Naive thymus-derived CD8-positive, alpha-beta T cell (primary cell): ENCODE data around the gene TNK1. TPM values are rescaled to one million over a fixed set of nuclear protein-coding genes. Genes with fewer than 3 reads are reported as not detected.

ENCODE experiments used
- ATAC-seq, 2 donors: fragments of 150-1000 bp; cut with Tn5 transposase in 1 of 2; sonication (Bioruptor Pico), chemical (Tn5 transposase) in 1 of 2; 1 replicate in 1 of 2; 2 replicates in 1 of 2; pipeline ENCODE4 v1.10.0; 2021; ENCODE audit warnings: mild to moderate bottlenecking in 2 of 2, moderate library complexity in 2 of 2
- POLR2A ChIA-PET: fragments of 350-600 bp; sonication (Branson Sonifier 250); formaldehyde crosslinking; loops from one replicate; lab custom pipeline; 2021; ENCODE audit warnings: antibody characterized with exemption; lab: Charles Lee
- DNase-seq, 10 donors: peaks; one replicate each; pipeline versions ENCODE4 v3.0.0 to v3.0.0-alpha.2; 2020 to 2022
- H3K27ac Mint-ChIP-seq, 10 donors: one replicate each; pipeline ENCODE4 v1.8.0; 2020 to 2022; ENCODE audit warnings: mild to moderate bottlenecking in 10 of 10, mixed read lengths in 10 of 10, moderate library complexity in 4 of 10, inconsistent platforms in 1 of 10
- H3K27me3 Mint-ChIP-seq, 5 donors: one replicate each; pipeline ENCODE4 v1.8.0; 2021 to 2022; ENCODE audit warnings: mixed read lengths in 5 of 5
- H3K36me3 Mint-ChIP-seq, 3 donors: one replicate each; pipeline ENCODE4 v1.8.0; 2020 to 2022; ENCODE audit warnings: mixed read lengths in 3 of 3, mild to moderate bottlenecking in 2 of 3, inconsistent platforms in 1 of 3
- H3K4me1 Mint-ChIP-seq, 4 donors: one replicate each; pipeline ENCODE4 v1.8.0; 2021 to 2022; ENCODE audit warnings: mixed read lengths in 4 of 4
- H3K4me3 Mint-ChIP-seq, 10 donors: one replicate each; pipeline ENCODE4 v1.8.0; 2020 to 2022; ENCODE audit warnings: mild to moderate bottlenecking in 10 of 10, mixed read lengths in 10 of 10, moderate library complexity in 6 of 10, inconsistent platforms in 1 of 10
- H3K9me3 Mint-ChIP-seq, 9 donors: one replicate each; pipeline ENCODE4 v1.8.0; 2020 to 2022; ENCODE audit warnings: mixed read lengths in 9 of 9, mild to moderate bottlenecking in 3 of 9, inconsistent platforms in 1 of 9, moderate library complexity in 1 of 9
- polyA plus RNA-seq, 3 donors: library from polyadenylated mRNA; unstranded; fragments of 300-500 nt; fragmentation: Illumina TruSeq; gene quantifications; one replicate each; pipeline ENCODE4 v1.2.3, GENCODE V29; 2021
- total RNA-seq, 8 experiments: library from RNA in 2 of 8; stranded (reverse) in 2 of 8; gene quantifications; one replicate each; pipeline ENCODE4 v1.2.3 and lab custom pipeline; 2021 to 2026

The TNK1 gene
- total and polyA plus RNA-seq, 5 experiments from 2014 or later, result 5.8 to 23.1 (median 8.5) TPM

DNA sequence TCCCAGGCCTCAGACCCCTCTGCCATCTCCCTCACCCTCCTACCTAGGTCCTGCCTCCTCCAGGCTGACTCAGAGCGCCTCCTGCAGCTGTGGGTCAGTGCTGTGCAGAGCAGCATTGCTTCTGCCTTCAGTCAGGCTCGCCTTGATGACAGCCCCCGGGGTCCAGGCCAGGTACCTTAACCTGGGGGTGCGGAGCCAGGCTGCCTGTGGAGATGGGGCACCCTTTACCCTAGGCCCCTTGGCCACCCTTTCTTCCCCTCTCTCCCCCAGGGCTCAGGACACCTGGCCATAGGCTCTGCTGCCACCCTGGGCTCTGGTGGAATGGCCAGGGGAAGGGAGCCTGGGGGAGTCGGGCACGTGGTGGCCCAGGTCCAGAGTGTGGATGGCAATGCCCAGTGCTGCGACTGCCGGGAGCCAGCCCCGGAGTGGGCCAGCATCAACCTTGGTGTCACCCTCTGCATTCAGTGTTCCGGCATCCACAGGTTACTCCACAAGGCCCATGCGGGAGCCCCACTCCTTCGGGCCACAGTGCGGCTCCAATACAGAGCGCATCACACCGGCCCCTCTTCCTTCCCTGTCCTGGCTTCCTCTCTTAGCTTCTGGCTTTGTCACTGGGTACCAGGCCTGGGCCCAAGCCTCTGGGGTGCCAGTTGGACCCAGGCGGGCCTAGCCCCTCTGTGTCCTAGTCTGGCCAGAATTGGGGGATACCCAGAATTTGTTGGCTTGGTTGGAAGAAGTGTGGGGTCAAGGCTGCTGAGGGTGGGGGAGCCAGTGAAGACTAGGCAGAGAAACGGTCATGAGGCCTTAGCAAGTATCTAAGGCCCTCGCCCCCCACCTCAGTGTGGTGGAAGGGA, 33.9 kb upstream of the TNK1 start:
- DNase-seq (peak in 1 of 10 donors; percentile 57), ATAC-seq (no peak)
- H3K4me3 Mint-ChIP-seq, result no peak overlapping the region
- H3K4me1 Mint-ChIP-seq, result peaks cover 12 to 68% (median 32%) of the 10 kb centered on the region in 4 donors
- H3K36me3 Mint-ChIP-seq, result peaks cover 0 to 84% (median 5%) of the 10 kb centered on the region in 3 donors
- POLR2A ChIA-PET, result interaction anchor here (0.5 to 5.9 kb wide), 6 partner anchors 10 to 34 kb away, joined by 4 to 109 read pairs (median 28); partner anchors contain the start of genes ACAP1, GPS2 and NEURL4
- H3K9me3 Mint-ChIP-seq, result no peaks in the 10 kb centered on the region
- H3K27me3 Mint-ChIP-seq, result no peaks in the 10 kb centered on the region
- peak overlapping the region in 4 of 10 donors; percentile 8 to 77 (median 56) for H3K27ac Mint-ChIP-seq

DNA sequence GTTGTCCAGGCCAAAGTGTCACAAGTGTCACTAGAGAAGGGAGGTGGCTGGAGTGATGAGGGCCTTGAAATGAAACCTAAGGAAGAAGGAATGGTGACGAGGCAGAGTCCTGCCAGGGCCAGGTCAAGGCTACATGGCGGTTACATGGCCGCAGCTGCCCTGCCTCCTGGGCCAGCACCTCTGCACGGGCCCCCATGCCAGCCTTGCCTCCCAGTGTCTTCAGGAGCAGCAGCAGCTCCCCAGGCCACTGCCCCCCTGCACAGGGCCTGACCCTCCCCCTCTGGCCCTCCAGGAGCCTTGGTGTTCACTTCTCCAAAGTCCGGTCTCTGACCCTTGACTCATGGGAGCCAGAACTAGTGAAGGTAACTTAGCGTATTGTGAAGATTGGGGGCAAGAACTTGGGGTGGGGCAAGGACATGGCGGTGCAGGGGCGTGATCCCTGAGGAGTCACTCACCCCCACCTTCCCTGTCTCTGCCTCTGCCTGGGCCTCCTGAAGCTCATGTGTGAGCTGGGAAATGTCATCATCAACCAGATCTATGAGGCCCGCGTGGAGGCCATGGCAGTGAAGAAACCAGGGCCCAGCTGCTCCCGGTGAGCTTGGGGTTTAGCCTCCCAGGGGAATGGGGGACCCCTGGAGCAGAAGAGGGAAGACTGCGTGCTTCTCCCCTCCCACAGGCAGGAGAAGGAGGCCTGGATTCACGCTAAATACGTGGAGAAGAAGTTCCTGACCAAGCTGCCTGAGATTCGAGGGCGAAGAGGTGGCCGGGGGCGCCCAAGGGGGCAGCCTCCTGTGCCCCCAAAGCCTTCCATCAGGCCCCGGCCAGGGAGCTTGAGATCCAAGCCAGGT, 33.0 kb upstream of the TNK1 start:
- Mint-ChIP-seq H3K4me1 (peaks cover 17 to 75% (median 37%) of the 10 kb centered on the region in 4 donors), H3K27me3 (no peaks in the 10 kb centered on the region), H3K36me3 (peaks cover 0 to 80% (median 5%) of the 10 kb centered on the region in 3 donors), H3K4me3 (no peak overlapping the region), H3K9me3 (no peaks in the 10 kb centered on the region), H3K27ac (peak overlapping the region in 6 of 10 donors; percentile 58 to 92 (median 71))
- ATAC-seq (no peak), DNase-seq (no peak)
- POLR2A ChIA-PET, result interaction anchor here (0.5 to 5.9 kb wide), 9 partner anchors 8 to 213 kb away, joined by 3 to 109 read pairs (median 4); partner anchors contain the start of genes ACAP1, GPS2, NEURL4 and PLSCR3

DNA sequence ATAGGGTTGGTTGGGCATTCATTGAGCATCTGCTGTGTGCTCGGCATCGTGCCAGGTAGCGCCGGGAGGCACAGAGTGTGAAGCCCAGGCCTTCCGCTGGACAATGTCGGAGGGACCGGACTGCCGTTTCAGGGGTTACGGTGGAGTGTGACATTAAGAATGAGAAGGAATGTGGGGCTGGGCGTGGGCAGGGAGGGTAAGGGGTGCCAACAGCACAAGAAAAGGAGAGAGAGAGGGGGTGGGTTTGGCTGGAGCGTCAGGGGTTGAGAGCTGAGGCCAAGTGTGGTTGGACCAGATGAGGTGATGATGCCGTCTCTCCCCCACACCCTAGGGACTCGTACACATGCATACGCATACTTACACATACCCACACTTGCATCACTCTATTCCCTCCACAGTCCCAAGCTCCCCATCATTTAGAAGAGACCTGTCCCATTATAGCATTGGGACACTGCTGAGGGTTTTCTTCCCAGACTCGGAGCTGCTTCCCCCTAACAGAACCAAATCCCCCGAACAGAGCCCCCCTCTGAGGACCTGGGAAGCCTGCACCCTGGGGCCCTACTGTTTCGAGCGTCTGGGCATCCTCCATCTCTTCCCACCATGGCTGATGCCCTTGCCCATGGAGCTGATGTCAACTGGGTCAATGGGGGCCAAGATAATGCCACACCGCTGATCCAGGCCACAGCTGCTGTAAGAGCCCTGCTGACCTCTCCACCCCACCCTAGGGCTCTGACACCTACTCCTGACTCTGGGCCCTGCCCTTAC, 32.2 kb upstream of the TNK1 start:
- no peak for DNase-seq
- Mint-ChIP-seq H3K4me3 (peak overlapping the region in 1 of 10 donors; percentile 32), H3K36me3 (peaks cover 0 to 72% (median 5%) of the 10 kb centered on the region in 3 donors), H3K27ac (peak overlapping the region; percentile 53 to 95 (median 82)), H3K27me3 (no peaks in the 10 kb centered on the region), H3K9me3 (no peaks in the 10 kb centered on the region), H3K4me1 (peaks cover 16 to 77% (median 43%) of the 10 kb centered on the region in 4 donors)
- POLR2A ChIA-PET, result interaction anchor here (0.7 to 5.9 kb wide), 10 partner anchors 9 to 212 kb away, joined by 3 to 109 read pairs (median 4); partner anchors contain the start of genes ACAP1, GPS2, NEURL4 and PLSCR3
- no peak for ATAC-seq

DNA sequence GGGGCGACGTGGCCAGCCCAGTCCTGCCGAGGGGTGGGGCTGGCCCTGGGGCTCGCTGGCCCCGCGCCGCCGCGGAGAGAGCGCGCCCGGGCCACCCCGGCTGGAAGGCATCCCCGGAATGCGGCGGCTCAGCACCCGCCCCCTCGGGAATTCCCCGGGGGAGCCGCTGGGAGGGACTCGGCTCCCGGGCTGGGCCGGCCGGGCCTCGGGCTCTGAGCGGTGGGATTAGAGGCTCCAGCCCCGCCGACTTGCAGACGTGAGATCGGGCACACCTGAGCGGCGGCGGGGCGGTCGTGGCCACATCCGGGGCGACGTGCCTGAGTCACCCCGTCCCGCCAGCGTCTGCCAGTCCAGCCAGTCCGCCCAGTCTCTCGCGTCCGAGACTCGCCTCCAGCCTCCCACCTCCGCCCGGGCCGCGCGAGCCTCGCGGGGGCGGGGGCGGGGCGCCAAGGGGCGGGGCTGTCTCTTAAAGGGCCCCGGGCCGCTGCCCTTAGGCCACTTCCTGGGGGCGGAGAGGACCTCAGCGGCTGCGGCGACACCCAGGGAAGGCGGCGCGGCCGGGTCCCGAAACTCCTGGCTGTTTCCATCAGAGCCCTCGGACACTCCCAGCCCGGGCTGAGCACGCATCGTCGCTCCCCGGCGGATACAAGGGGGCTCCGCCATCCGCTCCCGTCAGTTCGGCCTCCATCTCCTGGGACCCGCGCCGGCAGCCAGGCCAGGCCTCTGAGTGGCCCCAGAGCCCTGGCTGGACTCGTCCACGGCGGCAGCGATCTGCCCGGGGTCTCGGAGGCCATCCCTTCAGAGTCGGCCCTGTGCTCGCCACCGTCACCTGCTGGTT, 29.0 kb upstream of the TNK1 start, which contains the start of gene KCTD11:
Gene KCTD11 (plus strand): TSS at position 498 of the 838 bp plus-strand sequence.
- H3K4me1 Mint-ChIP-seq, result peaks cover 19 to 82% (median 55%) of the 10 kb centered on the region in 4 donors
- peaks cover 0 to 40% (median 5%) of the 10 kb centered on the region in 3 donors for H3K36me3 Mint-ChIP-seq
- no peaks in the 10 kb centered on the region for H3K9me3 Mint-ChIP-seq
- POLR2A ChIA-PET, result interaction anchor here (0.6 to 5.9 kb wide), 21 partner anchors 10 to 335 kb away, joined by 3 to 109 read pairs (median 8); partner anchors contain the start of genes ACAP1, FGF11, GPS2 and NEURL4
- DNase-seq, result peak; percentile 51 to 81 (median 62)
- peak within 1 kb of the TSS; percentile 74 to 92 (median 86) for H3K4me3 Mint-ChIP-seq
- no peaks in the 10 kb centered on the region for H3K27me3 Mint-ChIP-seq
- peak within 1 kb of the TSS; percentile 78 to 91 (median 86) for H3K27ac Mint-ChIP-seq
- peak; percentile 38 to 51 for ATAC-seq

DNA sequence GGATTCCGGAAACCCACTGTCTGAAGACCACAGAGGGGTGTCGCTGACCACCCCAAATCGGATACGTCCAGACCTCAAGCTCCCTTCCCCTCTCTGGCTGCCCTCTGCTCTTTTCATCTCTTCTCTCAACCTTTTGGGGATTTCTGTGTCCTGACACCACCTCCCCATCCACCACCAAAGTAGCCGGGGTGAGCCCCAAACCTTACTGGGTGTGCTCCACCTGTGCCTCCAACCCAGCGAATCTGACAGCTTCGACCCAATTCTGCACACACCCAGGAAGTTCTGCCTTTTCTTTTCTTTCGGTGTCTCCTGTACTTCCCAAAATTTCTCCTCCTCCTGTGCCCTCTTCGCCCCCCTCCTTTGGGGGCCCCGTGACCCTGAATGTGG, 28.4 kb upstream of the TNK1 start:
- Mint-ChIP-seq H3K36me3 (peaks cover 0 to 34% (median 5%) of the 10 kb centered on the region in 3 donors), H3K4me3 (peak overlapping the region; percentile 74 to 92 (median 86)), H3K9me3 (no peaks in the 10 kb centered on the region), H3K27me3 (no peaks in the 10 kb centered on the region), H3K27ac (peak overlapping the region; percentile 67 to 91 (median 86)), H3K4me1 (peaks cover 20 to 76% (median 53%) of the 10 kb centered on the region in 4 donors)
- ATAC-seq (no peak), DNase-seq (peak in 1 of 10 donors; percentile 62)
- POLR2A ChIA-PET, result interaction anchor here (1.0 to 5.1 kb wide), 6 partner anchors 16 to 131 kb away, joined by 3 to 65 read pairs (median 10); partner anchors contain the start of genes ACAP1, FGF11, POLR2A and TMEM102

DNA sequence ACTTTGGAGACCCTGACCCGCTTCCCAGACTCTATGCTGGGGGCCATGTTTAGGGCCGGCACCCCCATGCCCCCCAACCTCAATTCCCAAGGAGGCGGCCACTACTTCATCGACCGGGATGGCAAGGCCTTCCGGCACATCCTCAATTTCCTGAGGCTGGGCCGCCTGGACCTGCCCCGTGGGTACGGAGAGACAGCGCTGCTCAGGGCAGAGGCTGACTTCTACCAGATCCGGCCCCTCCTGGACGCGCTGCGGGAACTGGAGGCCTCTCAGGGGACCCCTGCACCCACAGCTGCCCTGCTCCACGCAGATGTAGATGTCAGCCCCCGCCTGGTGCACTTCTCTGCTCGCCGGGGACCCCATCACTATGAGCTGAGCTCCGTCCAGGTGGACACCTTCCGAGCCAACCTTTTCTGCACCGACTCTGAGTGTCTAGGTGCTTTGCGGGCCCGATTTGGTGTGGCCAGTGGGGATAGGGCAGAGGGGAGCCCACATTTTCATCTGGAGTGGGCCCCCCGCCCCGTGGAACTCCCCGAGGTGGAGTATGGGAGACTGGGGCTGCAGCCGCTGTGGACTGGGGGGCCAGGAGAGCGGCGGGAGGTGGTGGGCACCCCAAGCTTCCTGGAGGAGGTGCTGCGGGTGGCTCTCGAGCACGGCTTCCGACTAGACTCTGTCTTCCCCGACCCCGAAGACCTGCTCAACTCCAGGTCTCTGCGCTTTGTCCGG, 27.8 kb upstream of the TNK1 start:
- Mint-ChIP-seq H3K4me3 (peak overlapping the region; percentile 74 to 92 (median 86)), H3K4me1 (peaks cover 20 to 70% (median 51%) of the 10 kb centered on the region in 4 donors), H3K27me3 (no peaks in the 10 kb centered on the region), H3K9me3 (no peaks in the 10 kb centered on the region), H3K36me3 (peaks cover 0 to 29% (median 5%) of the 10 kb centered on the region in 3 donors), H3K27ac (peak overlapping the region; percentile 27 to 91 (median 86))
- DNase-seq (peak in 1 of 10 donors; percentile 63), ATAC-seq (no peak)
- POLR2A ChIA-PET, result interaction anchor here (0.6 to 5.1 kb wide), 9 partner anchors 16 to 131 kb away, joined by 3 to 65 read pairs (median 5); partner anchors contain the start of genes ACAP1, FGF11, GPS2 and POLR2A

DNA sequence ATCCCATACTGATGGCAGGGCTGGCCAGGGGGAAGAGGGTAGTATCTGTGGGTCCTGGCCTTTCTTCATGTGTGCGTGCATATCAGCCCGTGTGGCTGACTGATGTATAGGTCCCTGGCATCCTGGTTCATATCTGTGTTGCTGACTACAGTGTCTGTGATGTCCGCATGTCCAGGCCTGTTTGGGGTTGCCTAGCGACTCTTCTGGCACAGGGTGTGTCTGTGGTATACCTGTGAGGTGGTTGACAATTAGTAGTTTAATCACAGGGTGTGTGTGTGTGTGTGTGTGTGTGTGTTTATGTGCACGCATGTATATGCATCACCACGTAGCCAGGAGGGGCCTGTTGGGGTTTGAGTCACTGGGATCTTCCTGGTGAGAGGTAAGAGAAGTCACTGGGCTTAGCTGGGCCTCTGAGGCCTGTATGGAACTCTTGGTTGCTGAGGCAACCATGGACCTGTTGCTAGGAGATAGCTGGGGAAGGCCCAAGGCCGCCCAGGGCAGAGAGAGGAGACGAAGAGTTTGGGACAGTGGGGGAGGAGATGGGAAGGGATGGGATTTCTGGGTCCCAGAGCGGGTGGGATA, 26.5 kb upstream of the TNK1 start:
- H3K27ac Mint-ChIP-seq, result peak overlapping the region in 9 of 10 donors; percentile 15 to 91 (median 80)
- H3K36me3 Mint-ChIP-seq, result peaks cover 0 to 17% (median 4%) of the 10 kb centered on the region in 3 donors
- H3K4me1 Mint-ChIP-seq, result peaks cover 15 to 58% (median 45%) of the 10 kb centered on the region in 4 donors
- POLR2A ChIA-PET, result interaction anchor here (0.6 to 5.1 kb wide), 10 partner anchors 18 to 101 kb away, joined by 3 to 65 read pairs (median 3); partner anchors contain the start of genes ACAP1, FGF11, GPS2 and TMEM102
- no peaks in the 10 kb centered on the region for H3K9me3 Mint-ChIP-seq
- DNase-seq (no peak), ATAC-seq (no peak)
- H3K4me3 Mint-ChIP-seq, result peak overlapping the region in 4 of 10 donors; percentile 7 to 60 (median 14)
- no peaks in the 10 kb centered on the region for H3K27me3 Mint-ChIP-seq

DNA sequence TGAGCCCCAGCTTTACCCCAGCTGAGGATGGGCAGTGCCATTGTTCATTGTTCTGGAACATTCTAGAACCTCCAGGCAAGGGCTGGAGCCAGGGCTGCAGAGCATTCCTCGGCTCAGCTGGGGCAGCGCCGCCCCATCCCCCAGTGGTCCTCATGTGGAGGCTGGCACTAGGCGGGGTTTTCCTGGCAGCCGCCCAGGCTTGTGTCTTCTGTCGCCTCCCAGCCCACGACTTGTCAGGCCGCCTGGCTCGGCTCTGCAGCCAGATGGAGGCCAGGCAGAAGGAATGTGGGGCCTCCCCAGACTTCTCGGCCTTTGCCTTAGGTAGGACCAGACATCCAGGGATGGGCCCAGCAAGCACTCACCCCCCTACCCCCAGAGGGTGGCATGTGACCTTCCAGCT, 25.8 kb upstream of the TNK1 start, which contains the start of gene TMEM95:
Gene TMEM95 (plus strand): TSS at position 104 of the 400 bp plus-strand sequence. CDS start 49 bp downstream, at position 153.
- peaks cover 13 to 52% (median 40%) of the 10 kb centered on the region in 4 donors for H3K4me1 Mint-ChIP-seq
- no peaks in the 10 kb centered on the region for H3K27me3 Mint-ChIP-seq
- peak within 1 kb of the TSS in 9 of 10 donors; percentile 29 to 91 (median 80) for H3K27ac Mint-ChIP-seq
- no peaks in the 10 kb centered on the region for H3K9me3 Mint-ChIP-seq
- POLR2A ChIA-PET, result interaction anchor here (0.6 to 5.1 kb wide), 14 partner anchors 18 to 234 kb away, joined by 3 to 65 read pairs (median 4); partner anchors contain the start of genes ACAP1, FGF11, GPS2 and TMEM102
- DNase-seq, result no peak
- no peak for ATAC-seq
- peaks cover 0 to 11% (median 0%) of the 10 kb centered on the region in 3 donors for H3K36me3 Mint-ChIP-seq
- H3K4me3 Mint-ChIP-seq, result peak within 1 kb of the TSS in 5 of 10 donors; percentile 7 to 60 (median 18)

DNA sequence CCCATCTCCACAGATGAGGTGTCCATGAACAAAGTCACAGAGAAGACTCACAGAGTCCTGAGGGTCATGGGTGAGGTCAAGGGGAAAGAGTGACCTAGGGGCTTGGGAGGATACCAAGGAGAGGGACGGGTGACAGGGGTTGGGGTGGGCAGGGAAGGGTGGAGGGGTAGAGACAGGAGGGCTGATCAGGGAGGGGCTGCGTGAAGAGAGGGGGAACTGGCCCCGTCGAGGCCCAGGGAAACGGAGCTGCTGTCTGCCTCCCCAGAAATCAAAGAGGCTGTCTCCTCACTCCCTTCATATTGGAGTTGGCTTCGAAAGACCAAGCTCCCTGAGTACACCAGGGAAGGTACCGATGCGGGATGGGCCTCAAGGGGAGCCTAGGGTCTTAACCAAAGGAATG, 25.3 kb upstream of the TNK1 start:
- H3K27me3 Mint-ChIP-seq, result no peaks in the 10 kb centered on the region
- H3K4me3 Mint-ChIP-seq, result no peak overlapping the region
- H3K27ac Mint-ChIP-seq, result peak overlapping the region in 3 of 10 donors; percentile 29 to 65 (median 64)
- DNase-seq (no peak), ATAC-seq (no peak)
- H3K4me1 Mint-ChIP-seq, result peaks cover 13 to 47% (median 37%) of the 10 kb centered on the region in 4 donors
- no peaks in the 10 kb centered on the region for H3K9me3 Mint-ChIP-seq
- peaks cover 0 to 7% (median 0%) of the 10 kb centered on the region in 3 donors for H3K36me3 Mint-ChIP-seq
- POLR2A ChIA-PET, result interaction anchor here (0.6 to 5.1 kb wide), 16 partner anchors 19 to 234 kb away, joined by 3 to 65 read pairs (median 6); partner anchors contain the start of genes ACAP1, FGF11, GPS2 and PLSCR3
